Measurements from ENCODE around the gene GLT6D1. TPM values are rescaled to one million over a fixed set of nuclear protein-coding genes. Genes with fewer than 3 reads are reported as not detected.

GLT6D1 gene
- total RNA-seq, 1 donor from 2014 or later: not detected

DNA sequence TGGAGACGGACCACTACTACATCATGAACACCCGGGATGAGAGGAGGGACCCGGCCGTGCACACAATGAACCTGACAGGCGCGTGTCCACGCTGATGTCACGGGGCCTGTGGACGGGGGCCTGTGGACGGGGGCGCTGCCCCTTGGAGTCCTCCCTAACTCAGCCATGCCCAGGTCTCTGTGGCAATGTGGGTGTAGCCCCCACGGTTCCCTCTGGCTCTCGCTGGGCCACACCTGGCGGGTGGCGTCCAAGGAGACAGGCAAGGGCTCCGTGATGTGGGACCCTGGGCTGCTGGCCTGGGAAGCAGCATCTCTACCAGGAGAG lies 55.7 kb downstream of the GLT6D1 start:
- FAIRE-seq (no peak), DNase-seq (ENCODE audit: low read depth) (no peak)
- no peak overlapping the region for H3K9ac ChIP-seq (ENCODE audit: low read length)
- H3K27ac ChIP-seq (ENCODE audit: low read depth, low read length): no peak overlapping the region
- no peaks in the 10 kb centered on the region for H3K79me2 ChIP-seq (ENCODE audit: insufficient read depth, low read length)
- H2AFZ ChIP-seq (ENCODE audit: low read depth, low read length): no peak overlapping the region
- Mint-ChIP-seq H3K4me3 (ENCODE audit: unreplicated experiment) (no peak overlapping the region), H3K27me3 (ENCODE audit: low read depth, unreplicated experiment) (peaks cover 24% of the 10 kb centered on the region), H3K27ac (ENCODE audit: unreplicated experiment) (no peak overlapping the region), H3K9me3 (ENCODE audit: unreplicated experiment) (peaks cover 9% of the 10 kb centered on the region), H3K36me3 (ENCODE audit: low read depth, unreplicated experiment) (no peaks in the 10 kb centered on the region), H3K4me1 (ENCODE audit: low read depth, unreplicated experiment) (no peaks in the 10 kb centered on the region)
- H3K4me2 ChIP-seq (ENCODE audit: low read length): no peak overlapping the region
- no peaks in the 10 kb centered on the region for H3K27me3 ChIP-seq (ENCODE audit: insufficient read depth, low read length)
- H3K4me3 ChIP-seq (ENCODE audit: insufficient read depth, low read depth, low read length): no peak overlapping the region
- H4K20me1 ChIP-seq (ENCODE audit: insufficient read depth, low read length): no peaks in the 10 kb centered on the region
- no peaks in the 10 kb centered on the region for H3K36me3 ChIP-seq (ENCODE audit: insufficient read depth, low read length)
- H3K4me1 ChIP-seq (ENCODE audit: insufficient read depth, low read length): no peaks in the 10 kb centered on the region
- TF ChIP-seq, protein P1, sequence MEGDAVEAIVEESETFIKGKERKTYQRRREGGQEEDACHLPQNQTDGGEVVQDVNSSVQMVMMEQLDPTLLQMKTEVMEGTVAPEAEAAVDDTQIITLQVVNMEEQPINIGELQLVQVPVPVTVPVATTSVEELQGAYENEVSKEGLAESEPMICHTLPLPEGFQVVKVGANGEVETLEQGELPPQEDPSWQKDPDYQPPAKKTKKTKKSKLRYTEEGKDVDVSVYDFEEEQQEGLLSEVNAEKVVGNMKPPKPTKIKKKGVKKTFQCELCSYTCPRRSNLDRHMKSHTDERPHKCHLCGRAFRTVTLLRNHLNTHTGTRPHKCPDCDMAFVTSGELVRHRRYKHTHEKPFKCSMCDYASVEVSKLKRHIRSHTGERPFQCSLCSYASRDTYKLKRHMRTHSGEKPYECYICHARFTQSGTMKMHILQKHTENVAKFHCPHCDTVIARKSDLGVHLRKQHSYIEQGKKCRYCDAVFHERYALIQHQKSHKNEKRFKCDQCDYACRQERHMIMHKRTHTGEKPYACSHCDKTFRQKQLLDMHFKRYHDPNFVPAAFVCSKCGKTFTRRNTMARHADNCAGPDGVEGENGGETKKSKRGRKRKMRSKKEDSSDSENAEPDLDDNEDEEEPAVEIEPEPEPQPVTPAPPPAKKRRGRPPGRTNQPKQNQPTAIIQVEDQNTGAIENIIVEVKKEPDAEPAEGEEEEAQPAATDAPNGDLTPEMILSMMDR (IDR thresholded peaks at IDR 0.05; ENCODE audit: insufficient read depth, low read depth, low read length): no peak
- TF ChIP-seq EZH2 (IDR thresholded peaks at IDR 0.05; ENCODE audit: insufficient read depth, low read length): no peak
- H3K9me3 ChIP-seq (ENCODE audit: insufficient read depth, low read depth, low read length): peaks cover 3% of the 10 kb centered on the region

DNA sequence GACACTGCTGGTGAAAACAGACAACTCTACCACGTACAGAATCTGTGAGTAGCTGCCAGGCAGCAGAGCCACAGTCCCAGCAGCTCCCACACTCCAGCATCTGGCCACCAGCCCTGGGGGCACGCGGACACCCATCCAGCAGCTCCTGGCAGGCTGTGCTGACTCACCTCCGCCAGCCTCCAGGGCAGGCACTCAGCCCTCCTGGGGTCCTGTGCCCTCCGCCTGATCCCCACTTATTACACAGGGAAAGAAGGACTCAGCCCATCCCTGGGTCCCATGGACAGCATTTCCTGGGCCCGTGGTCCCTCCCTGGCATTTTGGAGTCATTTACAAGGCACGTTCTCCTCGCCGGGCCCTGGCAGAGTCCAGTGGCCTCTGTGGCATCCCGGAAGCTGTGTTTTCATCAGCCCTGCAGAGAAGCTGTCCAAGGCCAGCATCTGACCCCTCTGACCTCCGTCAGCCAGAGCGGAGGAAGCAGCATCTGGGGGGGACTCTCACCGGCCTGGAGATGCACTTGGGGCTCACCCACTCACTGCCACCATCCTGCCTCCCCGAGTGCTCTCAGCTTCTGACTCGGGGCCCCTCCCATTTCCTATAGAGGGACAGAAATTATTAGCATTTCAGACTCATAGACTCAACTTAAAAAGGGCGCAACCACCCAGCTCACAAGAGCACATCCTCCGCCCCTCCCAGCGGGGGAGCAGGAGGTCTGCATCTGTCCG lies 56.2 kb downstream of the GLT6D1 start:
- H3K36me3 Mint-ChIP-seq (ENCODE audit: low read depth, unreplicated experiment): no peaks in the 10 kb centered on the region
- no peak overlapping the region for H2AFZ ChIP-seq (ENCODE audit: low read depth, low read length)
- no peaks in the 10 kb centered on the region for H3K36me3 ChIP-seq (ENCODE audit: insufficient read depth, low read length)
- no peaks in the 10 kb centered on the region for H3K4me1 ChIP-seq (ENCODE audit: insufficient read depth, low read length)
- H3K4me1 Mint-ChIP-seq (ENCODE audit: low read depth, unreplicated experiment): no peaks in the 10 kb centered on the region
- H3K27me3 ChIP-seq (ENCODE audit: insufficient read depth, low read length): no peaks in the 10 kb centered on the region
- H3K27ac ChIP-seq (ENCODE audit: low read depth, low read length): no peak overlapping the region
- H3K4me2 ChIP-seq (ENCODE audit: low read length): no peak overlapping the region
- peaks cover 9% of the 10 kb centered on the region for H3K9me3 Mint-ChIP-seq (ENCODE audit: unreplicated experiment)
- FAIRE-seq (no peak), DNase-seq (ENCODE audit: low read depth) (no peak)
- no peak overlapping the region for H3K27ac Mint-ChIP-seq (ENCODE audit: unreplicated experiment)
- peaks cover 3% of the 10 kb centered on the region for H3K9me3 ChIP-seq (ENCODE audit: insufficient read depth, low read depth, low read length)
- peaks cover 24% of the 10 kb centered on the region for H3K27me3 Mint-ChIP-seq (ENCODE audit: low read depth, unreplicated experiment)
- no peaks in the 10 kb centered on the region for H3K79me2 ChIP-seq (ENCODE audit: insufficient read depth, low read length)
- no peak for TF ChIP-seq EZH2 (IDR thresholded peaks at IDR 0.05; ENCODE audit: insufficient read depth, low read length)
- TF ChIP-seq, protein P1 (IDR thresholded peaks at IDR 0.05; ENCODE audit: insufficient read depth, low read depth, low read length): no peak
- no peak overlapping the region for H3K9ac ChIP-seq (ENCODE audit: low read length)
- no peak overlapping the region for H3K4me3 ChIP-seq (ENCODE audit: insufficient read depth, low read depth, low read length)
- no peak overlapping the region for H3K4me3 Mint-ChIP-seq (ENCODE audit: unreplicated experiment)
- no peaks in the 10 kb centered on the region for H4K20me1 ChIP-seq (ENCODE audit: insufficient read depth, low read length)

DNA sequence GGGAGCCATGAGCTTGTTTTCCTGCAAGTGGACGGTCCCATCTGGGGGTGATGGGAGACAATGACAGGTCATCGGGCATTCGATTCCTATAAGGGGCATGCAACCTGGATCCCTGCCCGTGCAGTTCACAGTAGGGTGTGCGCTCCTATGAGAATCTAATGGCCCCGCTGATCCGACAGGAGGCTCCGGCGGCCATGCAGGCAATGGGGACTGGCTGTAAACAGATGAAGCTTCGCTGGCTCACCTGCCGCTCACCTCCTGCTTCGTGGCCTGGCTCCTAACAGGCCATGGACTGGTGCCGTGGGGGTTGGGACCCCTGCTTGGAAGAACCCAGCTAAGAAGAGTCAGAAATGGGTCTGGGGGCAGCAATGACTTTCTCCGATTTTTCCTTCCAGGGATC lies 56.8 kb downstream of the GLT6D1 start:
- peaks cover 25% of the 10 kb centered on the region for H3K27me3 Mint-ChIP-seq (ENCODE audit: low read depth, unreplicated experiment)
- no peak overlapping the region for H3K9ac ChIP-seq (ENCODE audit: low read length)
- H3K4me3 ChIP-seq (ENCODE audit: insufficient read depth, low read depth, low read length): no peak overlapping the region
- H3K36me3 Mint-ChIP-seq (ENCODE audit: low read depth, unreplicated experiment): no peaks in the 10 kb centered on the region
- H3K27ac Mint-ChIP-seq (ENCODE audit: unreplicated experiment): no peak overlapping the region
- H3K9me3 ChIP-seq (ENCODE audit: insufficient read depth, low read depth, low read length): peaks cover 3% of the 10 kb centered on the region
- H3K4me2 ChIP-seq (ENCODE audit: low read length): no peak overlapping the region
- H3K27ac ChIP-seq (ENCODE audit: low read depth, low read length): no peak overlapping the region
- TF ChIP-seq, protein P1 (IDR thresholded peaks at IDR 0.05; ENCODE audit: insufficient read depth, low read depth, low read length): no peak
- no peak for TF ChIP-seq EZH2 (IDR thresholded peaks at IDR 0.05; ENCODE audit: insufficient read depth, low read length)
- H3K9me3 Mint-ChIP-seq (ENCODE audit: unreplicated experiment): peaks cover 9% of the 10 kb centered on the region
- H3K79me2 ChIP-seq (ENCODE audit: insufficient read depth, low read length): no peaks in the 10 kb centered on the region
- FAIRE-seq (no peak), DNase-seq (ENCODE audit: low read depth) (no peak)
- no peaks in the 10 kb centered on the region for H3K4me1 Mint-ChIP-seq (ENCODE audit: low read depth, unreplicated experiment)
- H3K4me3 Mint-ChIP-seq (ENCODE audit: unreplicated experiment): no peak overlapping the region
- H3K36me3 ChIP-seq (ENCODE audit: insufficient read depth, low read length): no peaks in the 10 kb centered on the region
- no peaks in the 10 kb centered on the region for H3K27me3 ChIP-seq (ENCODE audit: insufficient read depth, low read length)
- no peak overlapping the region for H2AFZ ChIP-seq (ENCODE audit: low read depth, low read length)
- H3K4me1 ChIP-seq (ENCODE audit: insufficient read depth, low read length): no peaks in the 10 kb centered on the region
- no peaks in the 10 kb centered on the region for H4K20me1 ChIP-seq (ENCODE audit: insufficient read depth, low read length)

All from astrocyte (in vitro differentiated cells and primary cell).